PFSK-1 (cell line): ENCODE measurements around the gene WBP4.

ENCODE experiments used
- FOXP2 ChIP-seq: optimal IDR thresholded peaks from 2 replicates; pipeline ENCODE3; 2011; ENCODE audit warnings: borderline replicate concordance, control low read depth, inconsistent platforms; ENCODE audit not compliant: insufficient read depth; ENCODE audit errors: extremely low read length, extremely low read depth
- POLR2AphosphoS5 ChIP-seq: IDR thresholded peaks from 2 replicates; pipeline ENCODE4 v1.6.1; 2012; ENCODE audit warnings: low read depth, mild to moderate bottlenecking, control low read depth, low read length, moderate library complexity
- SIN3A ChIP-seq: IDR thresholded peaks from 2 replicates; pipeline ENCODE4 v1.6.1; 2012; ENCODE audit warnings: mild to moderate bottlenecking, low read length, moderate library complexity, borderline replicate concordance; ENCODE audit not compliant: insufficient read depth
- TAF1 ChIP-seq: IDR thresholded peaks from 2 replicates; pipeline ENCODE4 v1.6.1; 2012; ENCODE audit warnings: low read length, control low read depth, borderline replicate concordance; ENCODE audit not compliant: insufficient read depth
- TF ChIP-seq, protein P1 (sequence below), 2 experiments: IDR thresholded peaks; 2 replicates each; pipeline versions ENCODE4 v1.6.1 to v1.8.0; 2011 to 2012; ENCODE audit warnings: low read depth in 2 of 2, low read length in 2 of 2, control low read depth in 1 of 2, inconsistent platforms in 1 of 2, mild to moderate bottlenecking in 1 of 2, moderate library complexity in 1 of 2; ENCODE audit not compliant: insufficient read depth in 1 of 2

Gene WBP4

DNA sequence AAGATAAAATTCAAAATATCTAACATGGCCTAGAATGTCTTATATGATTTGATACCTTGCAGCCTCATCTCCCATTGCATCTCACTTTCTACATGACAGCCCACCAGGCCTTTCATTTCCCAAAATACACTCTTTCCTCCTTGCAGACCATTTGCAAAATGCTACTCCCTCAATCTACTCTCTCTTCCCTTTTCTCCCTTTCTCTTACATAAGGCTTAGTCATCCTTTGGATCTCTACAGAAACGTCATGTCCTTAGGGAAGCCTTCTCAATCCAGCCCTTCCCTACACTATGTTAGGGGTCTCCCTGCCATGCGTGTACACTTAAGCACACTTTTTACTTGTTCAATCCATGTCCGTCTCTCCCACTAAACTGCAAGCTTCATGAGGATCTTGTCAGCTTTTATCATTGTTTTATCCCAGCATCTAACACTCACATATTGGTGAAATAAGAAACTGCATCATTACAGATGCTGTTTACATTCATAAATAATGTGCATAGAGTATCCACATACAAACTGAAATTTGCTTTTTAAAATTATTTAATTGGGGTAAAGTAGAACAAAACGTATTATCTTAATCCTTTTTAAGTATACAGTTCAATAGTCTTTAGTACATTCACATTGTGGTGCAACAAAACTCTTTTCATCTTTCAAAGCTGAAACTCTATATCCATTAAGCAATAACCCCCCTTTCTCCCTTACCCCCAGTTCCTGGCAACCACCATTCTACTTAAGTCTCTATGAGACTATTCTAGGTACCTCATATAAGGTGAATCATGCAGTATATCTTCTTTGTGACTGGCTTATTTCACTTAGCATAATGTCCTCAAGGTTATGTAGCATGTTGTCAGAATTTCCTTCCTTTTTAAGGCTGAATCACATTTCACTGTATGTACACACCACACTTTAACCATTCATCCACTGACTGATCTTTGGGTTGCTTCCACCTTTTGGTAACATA is 11.5 kb upstream of the WBP4 start:
- TF ChIP-seq, protein P1, sequence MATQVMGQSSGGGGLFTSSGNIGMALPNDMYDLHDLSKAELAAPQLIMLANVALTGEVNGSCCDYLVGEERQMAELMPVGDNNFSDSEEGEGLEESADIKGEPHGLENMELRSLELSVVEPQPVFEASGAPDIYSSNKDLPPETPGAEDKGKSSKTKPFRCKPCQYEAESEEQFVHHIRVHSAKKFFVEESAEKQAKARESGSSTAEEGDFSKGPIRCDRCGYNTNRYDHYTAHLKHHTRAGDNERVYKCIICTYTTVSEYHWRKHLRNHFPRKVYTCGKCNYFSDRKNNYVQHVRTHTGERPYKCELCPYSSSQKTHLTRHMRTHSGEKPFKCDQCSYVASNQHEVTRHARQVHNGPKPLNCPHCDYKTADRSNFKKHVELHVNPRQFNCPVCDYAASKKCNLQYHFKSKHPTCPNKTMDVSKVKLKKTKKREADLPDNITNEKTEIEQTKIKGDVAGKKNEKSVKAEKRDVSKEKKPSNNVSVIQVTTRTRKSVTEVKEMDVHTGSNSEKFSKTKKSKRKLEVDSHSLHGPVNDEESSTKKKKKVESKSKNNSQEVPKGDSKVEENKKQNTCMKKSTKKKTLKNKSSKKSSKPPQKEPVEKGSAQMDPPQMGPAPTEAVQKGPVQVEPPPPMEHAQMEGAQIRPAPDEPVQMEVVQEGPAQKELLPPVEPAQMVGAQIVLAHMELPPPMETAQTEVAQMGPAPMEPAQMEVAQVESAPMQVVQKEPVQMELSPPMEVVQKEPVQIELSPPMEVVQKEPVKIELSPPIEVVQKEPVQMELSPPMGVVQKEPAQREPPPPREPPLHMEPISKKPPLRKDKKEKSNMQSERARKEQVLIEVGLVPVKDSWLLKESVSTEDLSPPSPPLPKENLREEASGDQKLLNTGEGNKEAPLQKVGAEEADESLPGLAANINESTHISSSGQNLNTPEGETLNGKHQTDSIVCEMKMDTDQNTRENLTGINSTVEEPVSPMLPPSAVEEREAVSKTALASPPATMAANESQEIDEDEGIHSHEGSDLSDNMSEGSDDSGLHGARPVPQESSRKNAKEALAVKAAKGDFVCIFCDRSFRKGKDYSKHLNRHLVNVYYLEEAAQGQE (IDR thresholded peaks at IDR 0.05; ENCODE audit: insufficient read depth in 1 of 2, low read depth in 2 of 2, low read length in 2 of 2): no peak
- TF ChIP-seq FOXP2: no peak
- no peak for TF ChIP-seq SIN3A
- no peak for TF ChIP-seq TAF1
- no peak for TF ChIP-seq POLR2AphosphoS5

DNA sequence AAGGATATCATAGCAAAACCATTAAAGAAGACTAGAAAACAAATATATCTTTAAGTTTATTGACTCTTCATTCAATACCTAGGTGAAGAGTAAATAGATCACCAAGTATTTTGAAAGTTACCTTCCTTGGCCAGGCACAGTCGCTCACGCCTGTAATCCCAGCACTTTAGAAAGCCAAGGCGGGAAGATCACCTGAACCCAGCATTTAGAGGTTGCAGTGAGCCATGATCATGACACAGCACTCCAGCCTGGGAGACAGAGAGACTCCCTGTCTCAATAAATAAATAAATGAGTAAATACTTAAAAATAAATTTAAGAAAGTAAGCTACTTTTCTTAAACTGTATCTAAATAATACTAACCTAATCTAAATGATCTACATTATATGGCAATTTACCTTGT is 8.9 kb upstream of the WBP4 start:
- TF ChIP-seq SIN3A (no peak), TAF1 (no peak)

DNA sequence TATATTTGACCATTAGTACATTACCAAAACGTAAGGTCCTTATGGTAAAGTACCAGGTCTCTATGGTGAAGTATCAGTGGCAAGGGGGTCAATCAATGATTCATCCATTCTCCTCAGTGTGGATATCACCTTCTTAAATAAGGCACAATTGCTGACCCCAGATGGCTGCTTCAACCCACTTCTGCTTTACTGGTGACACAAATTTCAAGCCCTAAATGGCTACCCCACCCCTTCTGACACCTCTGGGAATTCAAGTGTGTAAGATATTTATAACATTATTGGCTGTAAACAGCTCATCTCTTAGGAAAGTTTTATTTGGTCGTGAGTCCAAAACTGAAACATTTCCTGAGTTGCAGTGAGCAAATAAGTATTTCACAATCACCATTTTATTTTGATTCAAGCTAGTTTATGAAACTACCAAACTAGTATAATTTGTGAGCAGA is 7.9 kb upstream of the WBP4 start:
- TF ChIP-seq, protein P1 (IDR thresholded peaks at IDR 0.05; ENCODE audit: insufficient read depth in 1 of 2, low read depth in 2 of 2, low read length in 2 of 2): no peak
- TF ChIP-seq POLR2AphosphoS5 (no peak), SIN3A (no peak), FOXP2 (no peak), TAF1 (no peak)

DNA sequence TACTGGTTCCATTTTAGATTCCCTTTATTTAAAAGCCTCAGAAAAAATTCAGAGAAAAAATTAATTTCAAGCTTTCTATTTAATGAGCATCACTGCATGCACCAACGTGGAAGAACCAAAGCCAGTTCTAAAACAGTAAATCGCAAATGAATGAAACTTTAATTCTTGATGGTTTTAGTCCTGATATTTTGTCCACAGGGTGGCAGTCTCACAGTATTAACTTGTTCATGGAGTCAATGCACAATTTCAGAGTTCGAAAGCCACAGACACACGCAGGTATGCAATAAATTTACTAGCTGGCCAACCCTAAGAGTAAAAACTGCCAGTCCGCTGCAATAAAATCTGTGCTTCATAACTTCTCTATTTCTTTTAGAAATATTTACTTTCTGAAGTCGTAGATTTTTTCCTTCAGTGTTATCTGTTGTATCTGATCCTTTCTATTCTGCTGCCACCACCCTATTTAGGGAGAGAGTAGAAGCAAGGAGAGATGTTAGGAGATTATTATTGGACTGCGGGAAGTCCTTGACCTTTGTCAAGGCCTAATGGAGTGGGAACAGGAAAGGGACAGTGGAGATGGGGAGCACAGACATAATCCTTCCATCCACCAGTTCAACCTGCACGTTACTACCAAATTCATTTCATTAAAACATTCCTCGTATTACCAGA is 7.0 kb upstream of the WBP4 start:
- TF ChIP-seq POLR2AphosphoS5 (no peak), SIN3A (no peak), FOXP2 (no peak), TAF1 (no peak)

DNA sequence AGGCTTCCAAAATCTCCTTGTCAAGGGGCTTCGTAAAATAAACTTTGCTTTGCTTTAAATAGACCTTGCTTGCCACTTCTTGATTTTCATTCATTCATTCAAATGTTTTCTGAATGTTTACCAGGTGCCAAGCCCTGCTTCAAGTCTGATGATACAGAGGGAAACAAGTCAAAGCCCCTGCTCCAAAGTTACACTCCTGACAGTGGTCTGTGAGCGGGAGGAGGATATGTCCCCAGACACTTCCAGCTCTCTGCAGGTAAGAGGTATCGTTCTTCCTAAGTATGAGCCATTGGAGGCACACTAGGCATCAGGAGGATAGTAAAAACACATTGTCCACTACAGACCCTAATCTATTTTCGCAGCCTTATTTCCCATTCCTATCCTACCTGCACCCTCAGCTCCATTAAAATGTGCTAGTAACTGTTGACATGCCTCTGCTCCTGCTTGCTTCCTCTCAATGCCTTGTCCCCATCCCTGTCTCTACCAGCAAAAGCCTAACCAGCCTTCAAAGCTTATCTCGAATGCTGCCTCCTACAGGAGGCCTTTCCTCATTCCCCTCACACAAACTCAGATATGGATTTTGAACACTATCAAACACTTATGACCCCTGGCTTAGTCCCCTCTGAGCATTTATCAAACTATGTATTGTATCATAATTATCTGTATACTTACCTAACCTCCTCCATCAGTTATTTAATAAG is 6.2 kb upstream of the WBP4 start:
- no peak for TF ChIP-seq SIN3A
- TF ChIP-seq TAF1: no peak

DNA sequence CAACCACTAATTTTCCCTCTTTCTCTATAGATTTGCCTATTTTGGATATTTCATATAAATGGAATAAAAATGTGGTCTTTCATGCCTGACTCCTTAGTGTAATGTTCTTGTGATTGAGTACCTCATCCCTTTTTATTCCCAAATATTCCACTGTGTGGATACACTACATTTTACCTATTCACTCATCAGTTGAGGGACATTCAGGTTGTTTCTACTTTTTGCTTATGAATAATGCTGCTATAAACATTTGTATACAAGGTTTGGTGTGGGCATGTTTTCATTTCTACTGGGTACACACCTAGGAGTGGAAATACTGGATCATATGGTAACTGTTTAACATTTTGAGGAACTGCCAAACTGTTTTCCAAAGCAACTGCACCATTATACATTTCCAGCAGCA is 5.1 kb upstream of the WBP4 start:
- TF ChIP-seq POLR2AphosphoS5 (no peak), FOXP2 (no peak), TAF1 (no peak), SIN3A (no peak)
- TF ChIP-seq, protein P1 (IDR thresholded peaks at IDR 0.05; ENCODE audit: insufficient read depth in 1 of 2, low read depth in 2 of 2, low read length in 2 of 2): no peak
